ENCODE data around the gene HIBADH.
"Not testable (repeated sequence)": the region's sequence is repeated elsewhere in the genome, so short reads cannot be mapped to it uniquely, and the experiment has no call there.

Gene HIBADH

DNA sequence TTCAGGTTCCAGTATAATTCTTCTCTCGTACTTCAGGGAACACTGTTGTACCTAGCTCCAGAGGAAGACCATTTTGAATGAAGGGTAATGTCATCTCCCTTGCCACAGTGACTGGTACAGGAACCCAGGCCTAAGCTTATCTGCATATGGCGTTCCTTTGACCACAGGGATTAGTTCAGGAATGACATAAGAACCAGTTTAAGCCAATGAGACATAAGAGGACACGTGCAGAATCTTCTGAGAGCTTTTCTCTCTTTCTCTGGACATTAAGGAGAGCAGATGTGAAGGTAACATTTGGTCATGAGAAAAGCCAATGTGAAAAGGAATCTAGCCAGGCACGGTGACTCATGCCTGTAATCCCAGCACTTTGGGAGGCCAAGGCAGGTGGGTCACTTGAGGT, 21.8 kb upstream of the HIBADH start:
- in situ Hi-C loops (cut with MboI; ENCODE audit: low sequenced_read_pairs) = loop anchor here (25.0 kb wide), 1 partner anchor 228 kb away; no protein-coding TSS in a partner anchor

- in situ Hi-C loops (cut with MboI; ENCODE audit: low sequenced_read_pairs) = loop anchor here (25.0 kb wide), 1 partner anchor 232 kb away; no protein-coding TSS in a partner anchor
Observed at GRCh38 chr7:27680610-27681009, 17.9 kb upstream of the HIBADH start.

GRCh38 chr7:27678617-27679260, 16.1 kb upstream of the HIBADH start:
- in situ Hi-C loops (cut with MboI; ENCODE audit: low sequenced_read_pairs) = loop anchor here (25.0 kb wide), 1 partner anchor 234 kb away; no protein-coding TSS in a partner anchor

DNA sequence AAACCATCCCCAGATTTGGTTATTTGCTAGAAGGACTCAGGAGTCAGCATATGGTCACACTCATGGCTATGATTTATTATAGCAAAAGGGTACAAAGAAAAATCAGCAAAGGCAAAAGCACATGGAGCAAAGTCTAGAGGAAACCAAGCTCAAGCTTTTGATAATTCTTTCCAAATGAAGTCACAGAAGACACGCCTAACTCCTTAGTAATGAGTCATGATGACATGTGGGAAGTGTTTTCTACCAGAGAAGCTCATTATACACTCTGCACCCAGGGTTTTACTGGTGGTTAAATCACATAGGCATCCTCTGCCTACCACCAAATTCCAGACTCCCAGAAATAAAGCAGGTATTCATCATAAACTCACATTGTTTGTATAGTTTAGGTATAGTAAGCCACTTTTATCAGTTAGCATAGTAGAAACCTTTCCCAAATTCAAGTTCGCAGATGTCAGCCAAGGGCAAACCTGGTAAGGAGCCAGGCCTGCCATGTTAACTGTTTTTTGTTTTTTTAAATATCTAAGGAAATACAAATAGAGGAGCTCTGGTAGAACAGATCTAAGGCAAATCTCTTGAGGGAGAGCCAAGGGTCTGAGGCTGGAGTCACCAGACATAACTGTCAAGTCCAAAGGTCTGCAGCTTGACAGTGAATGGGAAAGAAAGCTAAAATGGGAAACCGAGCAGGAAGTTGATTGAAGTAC, 15.4 kb upstream of the HIBADH start:
- in situ Hi-C loops (cut with MboI; ENCODE audit: low sequenced_read_pairs) = loop anchor here (25.0 kb wide), 1 partner anchor 234 kb away; no protein-coding TSS in a partner anchor

DNA sequence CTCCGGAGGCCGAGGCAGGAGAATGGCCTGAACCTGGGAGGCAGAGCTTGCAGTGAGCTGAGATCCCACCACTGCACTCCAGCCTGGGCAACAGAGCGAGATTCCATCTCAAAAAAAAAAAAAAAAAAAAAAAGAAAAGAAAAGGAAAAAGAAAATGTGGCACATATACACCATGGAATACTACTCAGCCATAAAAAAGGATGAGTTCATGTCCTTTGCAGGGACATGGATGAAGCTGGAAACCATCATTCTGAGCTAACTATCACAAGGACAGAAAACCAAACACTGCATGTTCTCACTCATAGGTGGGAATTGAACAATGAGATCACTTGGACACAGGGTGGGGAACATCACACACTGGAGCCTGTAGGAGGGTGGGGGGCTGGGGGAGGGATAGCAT, 11.4 kb upstream of the HIBADH start:
- in situ Hi-C loops (cut with MboI; ENCODE audit: low sequenced_read_pairs) = not testable (repeated sequence)

DNA sequence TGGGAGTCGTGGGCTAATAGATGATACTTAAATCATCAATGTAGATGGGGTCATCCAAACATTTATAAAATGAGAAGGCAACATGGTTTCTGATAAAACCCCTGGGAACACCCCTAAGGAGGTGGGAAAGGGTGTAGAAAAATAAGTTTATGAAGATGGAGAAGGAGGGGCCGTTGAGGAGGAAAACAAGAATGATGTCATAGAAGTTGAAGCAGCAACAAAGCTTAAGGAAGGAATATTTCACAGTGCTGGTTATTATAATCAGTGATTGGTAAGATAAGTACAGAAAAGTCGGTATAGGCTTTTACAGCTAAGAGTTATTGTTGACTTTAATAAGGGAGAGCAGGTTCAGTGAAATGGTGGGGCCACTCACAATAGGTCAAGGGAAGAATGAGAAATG, 9.0 kb upstream of the HIBADH start:
- in situ Hi-C loops (cut with MboI; ENCODE audit: low sequenced_read_pairs) = no loop called here

DNA sequence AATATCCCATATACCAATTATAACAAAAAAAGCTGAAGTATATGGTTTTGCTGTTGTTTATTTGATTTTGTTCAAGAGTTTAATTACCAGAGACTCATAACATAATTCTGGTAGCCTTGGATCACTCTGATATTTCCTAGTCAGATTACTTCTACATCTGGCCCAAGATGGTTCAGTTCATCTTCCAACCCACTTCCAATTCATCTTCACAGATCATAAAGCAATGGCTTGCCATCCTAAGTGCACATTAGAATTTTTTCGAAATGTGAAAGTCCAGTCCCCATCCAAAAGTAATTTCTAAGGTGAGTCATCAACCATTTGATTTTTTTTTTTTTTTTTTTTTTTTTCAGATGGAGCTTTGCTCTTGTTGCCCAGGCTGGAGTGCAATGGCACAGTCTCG, 8.0 kb upstream of the HIBADH start:
- in situ Hi-C loops (cut with MboI; ENCODE audit: low sequenced_read_pairs) = no loop called here

- in situ Hi-C loops (cut with MboI; ENCODE audit: low sequenced_read_pairs) = no loop called here
Observed at GRCh38 chr7:27670177-27670576, 7.5 kb upstream of the HIBADH start.

- in situ Hi-C loops (cut with MboI; ENCODE audit: low sequenced_read_pairs) = no loop called here
Observed at GRCh38 chr7:27665531-27665930, 2.8 kb upstream of the HIBADH start.

DNA sequence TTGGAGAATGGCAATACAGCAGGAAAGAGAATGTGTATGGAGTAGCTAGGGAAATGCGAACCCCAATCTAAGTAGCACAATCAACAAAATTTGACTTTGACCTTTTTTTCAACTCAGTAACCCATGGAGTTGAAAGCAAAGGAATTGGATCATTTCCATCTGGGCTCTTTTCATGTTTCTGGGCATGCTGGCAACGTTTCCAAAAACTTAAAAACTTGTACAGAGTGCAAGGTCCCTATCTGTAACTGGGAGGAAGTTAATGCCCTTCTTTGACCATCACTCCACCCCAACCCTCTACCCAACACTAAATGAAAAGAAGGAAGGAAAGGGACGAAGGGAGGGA, 1.3 kb upstream of the HIBADH start:
- in situ Hi-C loops (cut with MboI; ENCODE audit: low sequenced_read_pairs) = no loop called here

GRCh38 chr7:27661811-27662489, 733 bp downstream of the HIBADH start:
- in situ Hi-C loops (cut with MboI; ENCODE audit: low sequenced_read_pairs) = no loop called here

DNA sequence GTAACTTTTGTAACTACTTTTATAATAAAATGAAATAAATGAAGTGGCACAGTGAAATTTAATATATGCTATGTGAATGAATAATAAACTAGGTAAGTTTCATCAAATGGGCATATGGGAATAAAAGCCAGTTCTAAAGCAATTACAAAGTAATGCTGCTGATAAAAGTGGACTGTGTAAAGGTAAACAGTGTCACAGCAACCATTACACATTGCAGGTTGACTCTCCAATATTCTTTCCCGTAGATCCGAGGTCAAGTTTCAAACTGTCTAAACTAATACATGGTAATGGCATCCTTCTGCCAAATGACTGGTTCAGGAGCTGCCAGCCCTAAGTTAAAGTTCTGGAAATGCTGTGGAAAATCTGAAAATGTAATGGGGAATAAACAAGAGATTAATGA, 6.0 kb downstream of the HIBADH start:
- in situ Hi-C loops (cut with MboI; ENCODE audit: low sequenced_read_pairs) = no loop called here

GRCh38 chr7:27655184-27655583, 7.5 kb downstream of the HIBADH start:
- in situ Hi-C loops (cut with MboI; ENCODE audit: low sequenced_read_pairs) = no loop called here

DNA sequence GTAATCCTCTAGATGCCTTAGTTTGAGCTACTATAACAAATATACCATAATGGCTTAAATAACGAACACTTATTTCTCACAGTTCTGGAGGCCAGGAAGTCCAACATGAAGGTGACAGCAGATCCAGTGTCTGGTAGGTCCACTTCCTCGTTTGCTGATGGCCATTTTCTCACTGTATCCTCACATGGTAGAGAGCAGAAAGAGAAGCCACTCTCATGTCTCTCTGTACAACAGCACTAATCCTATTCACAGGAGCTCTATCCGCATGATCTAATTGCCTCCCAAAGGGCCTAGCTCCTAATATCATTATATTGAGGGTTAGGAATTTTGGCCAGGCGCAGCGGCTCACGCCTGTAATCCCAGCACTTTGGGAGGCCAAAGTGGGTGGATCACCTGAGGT, 10.2 kb downstream of the HIBADH start:
- in situ Hi-C loops (cut with MboI; ENCODE audit: low sequenced_read_pairs) = no loop called here

- in situ Hi-C loops (cut with MboI; ENCODE audit: low sequenced_read_pairs) = no loop called here
Observed at GRCh38 chr7:27651702-27652101, 11.0 kb downstream of the HIBADH start.

GRCh38 chr7:27650283-27650682, 12.4 kb downstream of the HIBADH start:
- in situ Hi-C loops (cut with MboI; ENCODE audit: low sequenced_read_pairs) = no loop called here

DNA sequence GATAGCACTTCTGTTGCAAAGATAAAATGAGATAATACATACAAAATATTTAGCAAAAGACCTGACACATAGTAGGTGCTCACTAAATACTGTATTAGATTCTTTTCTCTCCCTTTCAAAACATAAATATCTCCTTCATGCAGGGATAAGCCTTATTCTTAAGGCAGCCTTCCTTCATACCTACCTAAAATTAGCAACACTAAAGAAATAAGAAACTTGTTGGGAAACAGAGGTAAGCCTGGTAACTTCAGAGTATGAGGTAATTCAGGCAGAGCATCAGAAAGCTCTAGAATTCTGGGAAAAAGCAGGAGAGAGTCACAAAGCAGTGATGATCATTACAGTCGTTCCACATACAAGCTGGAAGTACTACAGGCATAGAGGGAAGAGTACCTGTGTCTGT, 15.2 kb downstream of the HIBADH start:
- in situ Hi-C loops (cut with MboI; ENCODE audit: low sequenced_read_pairs) = no loop called here

GRCh38 chr7:27647046-27647445, 15.6 kb downstream of the HIBADH start:
- in situ Hi-C loops (cut with MboI; ENCODE audit: low sequenced_read_pairs) = no loop called here

- in situ Hi-C loops (cut with MboI; ENCODE audit: low sequenced_read_pairs) = no loop called here
Observed at GRCh38 chr7:27642271-27642670, 20.4 kb downstream of the HIBADH start.

GRCh38 chr7:27641581-27642230, 21.0 kb downstream of the HIBADH start:
- in situ Hi-C loops (cut with MboI; ENCODE audit: low sequenced_read_pairs) = no loop called here

GRCh38 chr7:27640884-27641574, 21.7 kb downstream of the HIBADH start:
- in situ Hi-C loops (cut with MboI; ENCODE audit: low sequenced_read_pairs) = no loop called here
